ENCODE results near the gene ACOXL.

ACOXL gene

GRCh38 chr2:110790907-110791306 lies 58.5 kb downstream of the ACOXL start:
- TF ChIP-seq, protein P1, sequence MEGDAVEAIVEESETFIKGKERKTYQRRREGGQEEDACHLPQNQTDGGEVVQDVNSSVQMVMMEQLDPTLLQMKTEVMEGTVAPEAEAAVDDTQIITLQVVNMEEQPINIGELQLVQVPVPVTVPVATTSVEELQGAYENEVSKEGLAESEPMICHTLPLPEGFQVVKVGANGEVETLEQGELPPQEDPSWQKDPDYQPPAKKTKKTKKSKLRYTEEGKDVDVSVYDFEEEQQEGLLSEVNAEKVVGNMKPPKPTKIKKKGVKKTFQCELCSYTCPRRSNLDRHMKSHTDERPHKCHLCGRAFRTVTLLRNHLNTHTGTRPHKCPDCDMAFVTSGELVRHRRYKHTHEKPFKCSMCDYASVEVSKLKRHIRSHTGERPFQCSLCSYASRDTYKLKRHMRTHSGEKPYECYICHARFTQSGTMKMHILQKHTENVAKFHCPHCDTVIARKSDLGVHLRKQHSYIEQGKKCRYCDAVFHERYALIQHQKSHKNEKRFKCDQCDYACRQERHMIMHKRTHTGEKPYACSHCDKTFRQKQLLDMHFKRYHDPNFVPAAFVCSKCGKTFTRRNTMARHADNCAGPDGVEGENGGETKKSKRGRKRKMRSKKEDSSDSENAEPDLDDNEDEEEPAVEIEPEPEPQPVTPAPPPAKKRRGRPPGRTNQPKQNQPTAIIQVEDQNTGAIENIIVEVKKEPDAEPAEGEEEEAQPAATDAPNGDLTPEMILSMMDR (IDR thresholded peaks at IDR 0.05; ENCODE audit: low read depth, low read length) = no peak
- in situ Hi-C loops (cut with HindIII; ENCODE audit: low sequenced_read_pairs) = no loop called here
- H3K4me3 ChIP-seq (ENCODE audit: low read depth, low read length) = no peak overlapping the region
- DNase-seq (ENCODE audit: low read depth, low spot score) = no peak

DNA sequence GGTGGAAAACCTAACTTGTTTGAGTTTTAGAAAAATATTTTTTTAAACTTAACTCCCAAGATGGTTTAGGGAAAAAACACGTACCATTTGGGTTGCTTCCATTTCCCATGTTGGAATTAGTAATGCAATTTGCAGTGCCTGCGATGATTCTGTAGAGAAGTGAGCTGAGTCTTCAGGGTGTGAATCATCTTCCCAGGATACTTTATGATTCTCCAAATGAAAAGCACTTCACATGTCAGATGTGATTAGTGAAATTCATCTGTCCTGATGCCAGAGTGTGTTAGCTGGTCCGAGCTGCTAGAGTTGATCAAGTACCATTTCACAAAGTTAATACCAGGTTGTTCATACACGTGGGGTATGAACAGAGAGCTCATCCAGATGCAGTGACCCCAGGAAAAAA lies 59.1 kb downstream of the ACOXL start:
- no peak for DNase-seq (ENCODE audit: low read depth, low spot score)
- TF ChIP-seq, protein P1 (IDR thresholded peaks at IDR 0.05; ENCODE audit: low read depth, low read length) = no peak
- in situ Hi-C loops (cut with HindIII; ENCODE audit: low sequenced_read_pairs) = no loop called here
- no peak overlapping the region for H3K4me3 ChIP-seq (ENCODE audit: low read depth, low read length)

GRCh38 chr2:110793034-110793433 lies 60.7 kb downstream of the ACOXL start:
- no peak overlapping the region for H3K4me3 ChIP-seq (ENCODE audit: low read depth, low read length)
- in situ Hi-C loops (cut with HindIII; ENCODE audit: low sequenced_read_pairs) = no loop called here
- DNase-seq (ENCODE audit: low read depth, low spot score) = no peak
- TF ChIP-seq, protein P1 (IDR thresholded peaks at IDR 0.05; ENCODE audit: low read depth, low read length) = no peak

- DNase-seq (ENCODE audit: low read depth, low spot score) = no peak
- TF ChIP-seq, protein P1 (IDR thresholded peaks at IDR 0.05; ENCODE audit: low read depth, low read length) = no peak
- in situ Hi-C loops (cut with HindIII; ENCODE audit: low sequenced_read_pairs) = no loop called here
- H3K4me3 ChIP-seq (ENCODE audit: low read depth, low read length) = no peak overlapping the region
These were observed 62.0 kb downstream of the ACOXL start for GRCh38 chr2:110794390-110794789.

DNA sequence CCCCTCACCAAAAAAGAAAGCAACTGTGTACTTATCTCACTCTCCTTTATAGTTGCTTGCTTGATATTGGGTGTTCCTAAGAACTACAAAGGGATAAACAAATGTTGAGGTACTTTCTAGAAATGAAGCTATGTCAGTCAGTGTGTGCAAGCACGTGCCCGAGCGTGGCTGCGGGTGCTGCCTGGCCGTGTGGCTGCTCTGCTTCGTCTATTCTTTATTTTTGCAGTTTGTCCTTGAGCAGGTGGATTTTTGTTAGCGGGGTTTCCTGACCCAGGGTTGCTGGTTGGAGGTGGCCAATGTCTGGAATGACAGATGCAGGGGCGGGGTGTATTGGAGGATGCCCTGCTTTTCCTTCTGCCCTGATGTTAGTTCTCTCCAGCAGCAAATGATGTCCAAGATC lies 62.6 kb downstream of the ACOXL start:
- no peak for DNase-seq (ENCODE audit: low read depth, low spot score)
- H3K4me3 ChIP-seq (ENCODE audit: low read depth, low read length) = no peak overlapping the region
- in situ Hi-C loops (cut with HindIII; ENCODE audit: low sequenced_read_pairs) = no loop called here
- TF ChIP-seq, protein P1 (IDR thresholded peaks at IDR 0.05; ENCODE audit: low read depth, low read length) = no peak

- in situ Hi-C loops (cut with HindIII; ENCODE audit: low sequenced_read_pairs) = no loop called here
- TF ChIP-seq, protein P1 (IDR thresholded peaks at IDR 0.05; ENCODE audit: low read depth, low read length) = no peak
- H3K4me3 ChIP-seq (ENCODE audit: low read depth, low read length) = no peak overlapping the region
- DNase-seq (ENCODE audit: low read depth, low spot score) = no peak
These were observed 64.4 kb downstream of the ACOXL start for GRCh38 chr2:110796716-110797301.

GRCh38 chr2:110799376-110799775 lies 67.0 kb downstream of the ACOXL start:
- in situ Hi-C loops (cut with HindIII; ENCODE audit: low sequenced_read_pairs) = no loop called here
- TF ChIP-seq, protein P1 (IDR thresholded peaks at IDR 0.05; ENCODE audit: low read depth, low read length) = no peak
- no peak for DNase-seq (ENCODE audit: low read depth, low spot score)

More at GRCh38 chr2:110799376-110799775, 67.0 kb downstream of the ACOXL start:
- no peak overlapping the region for H3K4me3 ChIP-seq (ENCODE audit: low read depth, low read length)

Data from astrocyte of the spinal cord (primary cell).